Endothelial cell of umbilical vein (primary cell): Measurements from ENCODE around the gene PSTK. TPM values are rescaled to one million over a fixed set of nuclear protein-coding genes. Genes with fewer than 3 reads are reported as not detected.

Experiments used
- BruUV-seq: library from RNA; stranded (reverse); fragments of 400-500 nt; replicated peaks from 2 replicates; lab custom pipeline; 2021; lab: Mats Ljungman, UMichigan
- CTCF ChIA-PET: fragments of 300-600, 350-600 bp; sonication (Branson Sonifier 250); formaldehyde crosslinking; loops from one replicate; lab custom pipeline; 2021; ENCODE audit warnings: antibody characterized with exemption, inconsistent platforms; lab: Charles Lee
- POLR2A ChIA-PET: fragments of 300-600, 350-600 bp; sonication (Branson Sonifier 250); formaldehyde crosslinking; loops from one replicate; lab custom pipeline; 2021; ENCODE audit warnings: antibody characterized with exemption, inconsistent platforms; lab: Charles Lee
- DNase-seq: peaks from one replicate; pipeline ENCODE4 v3.0.0-alpha.2; 2011; ENCODE audit warnings: low read depth, low spot score
- FAIRE-seq: peaks from 2 replicates; lab custom pipeline; 2011; peaks lifted over from hg19 to GRCh38; lab: Jason Lieb, UNC
- H2AFZ ChIP-seq: 2 replicates; pipeline ENCODE4 v1.6.0; 2012; ENCODE audit warnings: low read depth, low read length, control low read depth, inconsistent platforms
- H3K27ac ChIP-seq: 2 replicates; pipeline ENCODE4 v1.5.1; 2011; ENCODE audit warnings: low read depth, mild to moderate bottlenecking, control low read depth, low read length, moderate library complexity; ENCODE audit not compliant: insufficient read depth
- H3K27me3 ChIP-seq, 2 experiments: 2 replicates each; pipeline versions ENCODE4 v1.6.0 to v1.6.1; 2011; ENCODE audit warnings: low read length in 2 of 2, mixed read lengths in 1 of 2; ENCODE audit not compliant: control insufficient read depth in 2 of 2, insufficient read depth in 2 of 2
- H3K36me3 ChIP-seq, 2 experiments: 2 replicates in 1 of 2; 3 replicates in 1 of 2; pipeline ENCODE4 v1.5.1; 2011; ENCODE audit warnings: low read length in 2 of 2, mild to moderate bottlenecking in 1 of 2, moderate library complexity in 1 of 2; ENCODE audit not compliant: control insufficient read depth in 2 of 2, insufficient read depth in 2 of 2; ENCODE audit errors: extremely low read depth in 1 of 2
- H3K4me1 ChIP-seq: 3 replicates; pipeline ENCODE4 v1.5.1; 2011; ENCODE audit warnings: mild to moderate bottlenecking, low read length; ENCODE audit not compliant: control insufficient read depth, insufficient read depth; ENCODE audit errors: extremely low read depth
- H3K4me2 ChIP-seq: 2 replicates; pipeline ENCODE4 v1.6.1; 2011; ENCODE audit warnings: low read length, control low read depth, mixed read lengths; ENCODE audit not compliant: insufficient read depth
- H3K4me3 ChIP-seq, 3 experiments: fragments of 200-600 bp in 1 of 3; sonication (generic), shearing (Covaris generic) in 1 of 3; replicated peaks in 1 of 3; 2 replicates each; pipeline ENCODE4 v1.5.1; 2011 to 2016; ENCODE audit warnings: control low read depth in 3 of 3, low read length in 3 of 3, mild to moderate bottlenecking in 2 of 3, inconsistent platforms in 1 of 3, low read depth in 1 of 3, moderate library complexity in 1 of 3; ENCODE audit not compliant: insufficient read depth in 1 of 3
- H3K79me2 ChIP-seq: 2 replicates; pipeline ENCODE4 v1.6.0; 2012; ENCODE audit warnings: low read length, inconsistent platforms; ENCODE audit not compliant: control insufficient read depth, insufficient read depth
- H3K9ac ChIP-seq: replicated peaks from 2 replicates; pipeline ENCODE3; 2011; ENCODE audit warnings: low read length, control low read depth; ENCODE audit not compliant: insufficient read depth; ENCODE audit errors: extremely low read depth
- H3K9me1 ChIP-seq: replicated peaks from 3 replicates; pipeline ENCODE4 v1.6.0; 2011; ENCODE audit warnings: mild to moderate bottlenecking, low read length; ENCODE audit not compliant: control insufficient read depth, insufficient read depth; ENCODE audit errors: extremely low read depth
- H3K9me3 ChIP-seq: replicated peaks from 2 replicates; pipeline ENCODE4 v1.5.1; 2012; ENCODE audit warnings: low read length, inconsistent platforms; ENCODE audit not compliant: control insufficient read depth, insufficient read depth
- H4K20me1 ChIP-seq: replicated peaks from 2 replicates; pipeline ENCODE3; 2011; ENCODE audit warnings: mild to moderate bottlenecking, low read length; ENCODE audit not compliant: control insufficient read depth, insufficient read depth; ENCODE audit errors: extremely low read depth
- EZH2 ChIP-seq: IDR thresholded peaks from 2 replicates; pipeline ENCODE4 v1.6.1; 2012; ENCODE audit warnings: borderline replicate concordance, low read depth, mild to moderate bottlenecking, moderate library complexity, low read length, inconsistent platforms; ENCODE audit not compliant: severe bottlenecking
- FOS ChIP-seq: IDR thresholded peaks from 2 replicates; pipeline ENCODE4 v1.6.1; 2011; ENCODE audit warnings: mild to moderate bottlenecking, low read length, moderate library complexity, borderline replicate concordance; ENCODE audit not compliant: insufficient read depth
- GATA2 ChIP-seq: IDR thresholded peaks from 2 replicates; pipeline ENCODE4 v1.7.0; 2011; ENCODE audit warnings: low read depth, mild to moderate bottlenecking, moderate library complexity, mixed read lengths, low read length; ENCODE audit not compliant: insufficient read length, insufficient read depth
- JUN ChIP-seq: IDR thresholded peaks from 2 replicates; pipeline ENCODE4 v1.6.1; 2011; ENCODE audit warnings: borderline replicate concordance, low read depth; ENCODE audit not compliant: insufficient read length, insufficient read depth
- MAX ChIP-seq: IDR thresholded peaks from 2 replicates; pipeline ENCODE4 v1.6.1; 2011; ENCODE audit not compliant: insufficient read depth, insufficient read length
- MYC ChIP-seq: IDR thresholded peaks from one replicate; pipeline ENCODE4 v1.6.1; 2011; ENCODE audit warnings: mild to moderate bottlenecking, low read depth, low read length
- POLR2A ChIP-seq: IDR thresholded peaks from 2 replicates; pipeline ENCODE4 v1.6.1; 2012; ENCODE audit warnings: low read depth, mild to moderate bottlenecking, control low read depth, low read length
- POLR2AphosphoS5 ChIP-seq: IDR thresholded peaks from 2 replicates; pipeline ENCODE4 v1.6.1; 2012; ENCODE audit warnings: low read depth, mild to moderate bottlenecking, control low read depth, low read length, moderate library complexity; ENCODE audit not compliant: insufficient read depth
- dilution Hi-C: fragments of 300-500 bp; cut with MboI; formaldehyde crosslinking; loops from one replicate; pipeline ENCODE4 v1.15.0; 2019; ENCODE audit warnings: low sequenced_read_pairs; ENCODE audit not compliant: extremely low pct_ligation_motif_present
- intact Hi-C: fragments of 100-400 bp; cut with micrococcal nuclease; formaldehyde crosslinking; loops from one replicate; pipeline ENCODE4 v1.10.0; 2022
- polyA plus RNA-seq, 4 experiments: library from polyadenylated mRNA; depleted of rRNA in 3 of 4; stranded (reverse) in 3 of 4; unstranded in 1 of 4; fragments of >200 nt; gene quantifications; 2 replicates each; pipeline versions ENCODE4 v1.2.1 to v1.2.3, GENCODE V29; 2011 to 2012; ENCODE audit warnings: missing spikeins in 1 of 4
- total RNA-seq: library from RNA; stranded (reverse); gene quantifications from 2 replicates; pipeline ENCODE4 v1.2.3, GENCODE V29; 2021
- TF ChIP-seq, protein P1 (sequence below), 2 donors: IDR thresholded peaks; 1 replicate in 1 of 2; 2 replicates in 1 of 2; pipeline ENCODE4 v1.5.1; 2011; ENCODE audit warnings: low read length in 2 of 2, mild to moderate bottlenecking in 2 of 2, moderate library complexity in 2 of 2, control low read depth in 1 of 2, inconsistent platforms in 1 of 2, low read depth in 1 of 2; ENCODE audit not compliant: insufficient read depth in 1 of 2; ENCODE audit errors: extremely low read depth in 1 of 2

PSTK gene
- total and polyA plus RNA-seq, 2 donors (not counting 3 experiments of a cell fraction or from before 2014, with no cell fraction given) = 2.2 to 2.7 TPM

GRCh38 chr10:122974543-122975064 lies 5.6 kb upstream of the PSTK start:
- dilution Hi-C loops = no loop called here

More at GRCh38 chr10:122974543-122975064, 5.6 kb upstream of the PSTK start:
- no peak overlapping the region for H3K9ac ChIP-seq
- no peaks in the 10 kb centered on the region for H3K4me1 ChIP-seq
- H3K9me3 ChIP-seq = no peaks in the 10 kb centered on the region
- no peak for TF ChIP-seq MYC
- no peak for TF ChIP-seq JUN
- TF ChIP-seq, protein P1, sequence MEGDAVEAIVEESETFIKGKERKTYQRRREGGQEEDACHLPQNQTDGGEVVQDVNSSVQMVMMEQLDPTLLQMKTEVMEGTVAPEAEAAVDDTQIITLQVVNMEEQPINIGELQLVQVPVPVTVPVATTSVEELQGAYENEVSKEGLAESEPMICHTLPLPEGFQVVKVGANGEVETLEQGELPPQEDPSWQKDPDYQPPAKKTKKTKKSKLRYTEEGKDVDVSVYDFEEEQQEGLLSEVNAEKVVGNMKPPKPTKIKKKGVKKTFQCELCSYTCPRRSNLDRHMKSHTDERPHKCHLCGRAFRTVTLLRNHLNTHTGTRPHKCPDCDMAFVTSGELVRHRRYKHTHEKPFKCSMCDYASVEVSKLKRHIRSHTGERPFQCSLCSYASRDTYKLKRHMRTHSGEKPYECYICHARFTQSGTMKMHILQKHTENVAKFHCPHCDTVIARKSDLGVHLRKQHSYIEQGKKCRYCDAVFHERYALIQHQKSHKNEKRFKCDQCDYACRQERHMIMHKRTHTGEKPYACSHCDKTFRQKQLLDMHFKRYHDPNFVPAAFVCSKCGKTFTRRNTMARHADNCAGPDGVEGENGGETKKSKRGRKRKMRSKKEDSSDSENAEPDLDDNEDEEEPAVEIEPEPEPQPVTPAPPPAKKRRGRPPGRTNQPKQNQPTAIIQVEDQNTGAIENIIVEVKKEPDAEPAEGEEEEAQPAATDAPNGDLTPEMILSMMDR (IDR thresholded peaks at IDR 0.05; ENCODE audit: extremely low read depth in 1 of 2, insufficient read depth in 1 of 2, low read depth in 1 of 2, low read length in 2 of 2) = no peak
- TF ChIP-seq POLR2AphosphoS5 = no peak
- no peak for TF ChIP-seq POLR2A
- no peak for TF ChIP-seq FOS
- no peak for TF ChIP-seq EZH2
- TF ChIP-seq MAX = no peak
- no peak for TF ChIP-seq GATA2
- H3K4me3 ChIP-seq = no peak overlapping the region
- ChIA-PET CTCF (no interaction called here), POLR2A (no interaction called here)
- no TSS peak for BruUV-seq
- H3K79me2 ChIP-seq = no peaks in the 10 kb centered on the region
- H3K4me2 ChIP-seq = no peak overlapping the region
- no peak overlapping the region for H2AFZ ChIP-seq
- DNase-seq (no peak), FAIRE-seq (no peak)
- no peak overlapping the region for H3K27ac ChIP-seq
- H3K27me3 ChIP-seq = peaks cover 2 to 3% of the 10 kb centered on the region in 2 experiments
- intact Hi-C loops = no loop called here
- no peaks in the 10 kb centered on the region for H4K20me1 ChIP-seq
- no peaks in the 10 kb centered on the region for H3K9me1 ChIP-seq
- no peaks in the 10 kb centered on the region for H3K36me3 ChIP-seq
